T1000 (cell line): ENCODE data around the gene COL21A1.

ENCODE experiments used
- DNase-seq: peaks from one replicate; lab custom pipeline; 2025; ENCODE audit warnings: mixed read lengths; lab: John Stamatoyannopoulos, UW

Gene COL21A1

DNA sequence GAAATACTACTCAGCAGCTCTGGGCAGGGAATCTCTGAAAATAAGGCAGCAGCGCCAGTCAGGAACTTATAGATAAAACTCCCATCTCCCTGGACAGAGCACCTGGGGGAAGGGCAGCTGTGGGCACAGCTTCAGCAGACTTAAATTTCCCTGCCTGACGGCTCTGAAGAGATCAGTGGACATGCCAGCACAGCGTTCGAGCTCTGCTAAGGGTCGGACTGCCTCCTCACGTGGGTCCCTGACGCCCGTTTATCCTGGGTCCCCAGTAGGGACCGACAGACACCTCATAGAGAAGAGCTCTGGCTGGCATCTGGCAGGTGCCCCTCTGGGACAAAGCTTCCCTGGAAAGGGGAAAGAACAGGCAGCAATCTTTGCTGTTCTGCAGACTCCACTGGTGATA lies 59.0 kb downstream of the COL21A1 start:
- DNase-seq, result no peak

DNA sequence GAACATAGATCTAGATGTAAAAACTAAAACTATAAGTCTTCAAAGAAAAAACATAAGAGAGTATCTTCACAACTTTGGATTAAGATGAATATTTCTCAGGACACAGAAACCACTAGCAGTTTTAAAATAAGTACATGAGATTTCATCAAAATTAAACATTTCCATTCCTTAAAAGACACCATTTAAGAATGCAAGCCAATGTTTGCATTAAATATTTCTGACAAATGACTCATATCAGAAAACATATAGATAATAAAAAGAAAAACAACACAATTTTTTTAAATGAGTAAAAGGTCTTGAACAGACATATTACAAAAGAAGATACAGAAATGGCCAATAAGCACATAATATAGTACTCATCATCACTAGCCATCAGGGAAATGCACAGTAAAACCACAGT lies 59.7 kb downstream of the COL21A1 start:
- no peak for DNase-seq

DNA sequence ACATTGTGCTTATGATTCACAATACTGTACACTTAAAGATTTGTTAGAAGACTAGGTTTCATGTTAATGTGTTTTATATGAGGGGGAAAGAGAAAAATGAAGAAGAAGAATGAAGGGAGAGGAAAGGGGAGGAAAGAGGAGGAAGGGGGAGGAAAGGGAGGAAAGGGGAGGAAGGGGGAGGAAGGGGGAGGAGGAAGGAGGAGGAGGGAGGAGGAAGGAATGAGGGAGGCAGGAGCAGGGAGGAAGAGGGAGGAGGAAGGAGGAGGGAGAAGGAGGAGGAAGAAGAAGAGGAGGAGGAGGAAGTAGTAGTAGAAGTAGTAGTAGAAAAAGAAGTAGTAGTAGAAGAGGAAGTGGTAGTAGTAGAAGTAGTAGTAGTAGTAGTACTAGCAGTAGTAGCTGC lies 70.6 kb downstream of the COL21A1 start:
- DNase-seq, result no peak

DNA sequence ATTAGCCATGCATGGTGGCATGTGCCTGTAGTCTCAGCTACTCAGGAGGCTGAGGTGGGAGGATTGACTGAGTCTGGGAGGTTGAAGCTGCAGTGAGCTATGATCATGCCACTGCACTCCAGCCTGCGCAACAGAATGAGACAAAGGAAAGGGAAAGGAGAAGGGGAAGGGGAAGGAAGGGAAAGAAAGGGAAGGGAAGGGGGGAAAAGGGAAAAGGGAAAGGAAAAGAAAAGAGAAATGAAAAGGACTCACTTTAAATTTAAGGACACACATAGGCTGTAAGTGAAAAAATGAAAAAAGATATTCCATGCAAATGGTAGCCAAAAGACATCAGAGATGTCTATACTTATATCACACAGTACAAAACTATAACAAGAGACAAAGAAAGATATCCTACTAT lies 74.2 kb downstream of the COL21A1 start:
- DNase-seq, result no peak

DNA sequence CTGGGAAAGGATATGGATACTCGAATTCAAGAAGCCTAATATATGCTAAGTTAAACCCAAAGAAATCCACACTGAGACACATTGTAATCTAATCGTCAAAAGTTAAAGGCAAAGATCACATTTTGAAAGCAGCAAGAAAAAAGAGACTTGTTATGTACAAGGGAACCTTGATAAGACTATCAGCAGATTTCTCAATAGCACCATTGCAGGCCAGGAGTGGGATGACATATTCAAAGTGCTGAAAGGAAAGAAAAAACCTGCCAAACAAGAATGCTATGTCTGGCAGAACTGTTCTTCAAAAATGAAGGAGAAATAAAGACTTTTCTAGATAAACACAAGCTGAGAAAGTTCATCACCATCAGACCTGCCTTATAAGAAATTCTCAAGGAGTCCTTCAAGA lies 75.2 kb downstream of the COL21A1 start:
- no peak for DNase-seq

DNA sequence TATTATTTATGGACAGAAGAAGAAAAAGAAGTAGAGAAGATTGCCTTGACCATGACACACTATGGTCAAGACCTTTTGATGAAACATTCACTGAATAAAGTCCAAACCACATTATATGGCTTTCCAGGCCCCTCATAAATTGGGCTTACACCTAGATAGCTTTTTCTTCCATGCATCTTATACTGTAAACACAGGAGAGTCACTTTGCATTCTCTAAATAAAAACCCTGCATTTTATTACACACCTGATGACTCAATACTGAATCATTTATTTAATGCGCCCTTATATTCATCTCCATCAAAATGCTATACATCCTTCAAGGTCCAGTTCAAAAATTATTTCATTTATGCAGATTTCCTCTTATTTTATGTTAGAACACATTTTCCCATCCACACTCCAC lies 78.0 kb downstream of the COL21A1 start:
- DNase-seq, result no peak

DNA sequence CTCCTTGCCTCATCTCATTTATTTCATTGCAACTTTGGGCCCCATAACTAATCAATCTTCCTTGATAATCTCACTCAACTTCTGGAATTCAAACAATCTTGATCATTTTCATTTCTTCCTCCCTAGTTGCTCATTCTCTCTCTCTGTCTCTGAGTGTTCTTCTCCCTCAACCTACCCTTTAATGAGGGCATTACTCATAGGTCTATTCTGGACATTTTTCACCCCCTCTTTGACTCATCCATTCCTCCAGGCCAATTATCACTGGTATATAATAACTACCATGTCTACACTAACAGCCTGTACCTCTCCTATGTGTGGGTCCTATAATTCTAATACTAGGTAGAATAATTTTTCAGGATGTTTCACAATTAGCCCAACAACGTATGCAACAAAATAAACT lies 78.8 kb downstream of the COL21A1 start:
- no peak for DNase-seq

DNA sequence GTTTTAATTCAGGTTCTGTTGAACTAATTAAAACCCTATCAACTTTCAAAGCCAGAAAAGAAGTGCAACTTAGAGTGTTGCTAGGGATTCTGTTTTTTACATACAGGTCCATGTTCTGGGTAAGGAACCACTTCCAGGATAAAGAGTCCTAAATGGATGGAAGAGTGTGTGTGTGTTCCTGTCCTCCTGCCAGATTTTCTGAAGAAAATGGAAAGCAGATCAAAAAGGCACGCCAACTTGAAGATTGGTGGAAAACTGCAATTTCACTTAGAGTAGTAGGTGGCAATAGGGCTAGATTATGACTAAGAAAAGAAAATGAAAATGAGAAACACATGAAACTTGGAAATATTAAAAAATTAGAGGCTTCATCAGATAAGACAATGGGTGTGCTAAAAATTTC lies 85.3 kb downstream of the COL21A1 start:
- DNase-seq, result no peak

DNA sequence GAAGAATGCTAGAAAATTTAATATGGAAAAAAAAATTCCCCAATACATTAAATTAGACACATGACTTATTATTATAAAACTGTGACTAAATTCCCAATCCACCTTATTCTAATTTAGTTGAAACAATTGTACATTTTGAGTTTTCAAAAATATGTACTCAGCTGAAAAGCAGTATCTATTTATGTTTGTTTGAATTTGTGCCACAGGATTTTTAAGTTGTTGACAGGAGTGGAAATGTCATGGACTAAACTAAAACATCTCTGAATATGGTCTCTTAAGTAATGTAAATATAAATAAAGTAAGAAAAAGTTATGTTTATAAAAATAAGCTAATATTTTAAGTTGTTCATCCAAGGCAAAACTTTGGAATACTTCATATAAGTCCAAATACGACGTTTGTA lies 86.9 kb downstream of the COL21A1 start:
- no peak for DNase-seq

DNA sequence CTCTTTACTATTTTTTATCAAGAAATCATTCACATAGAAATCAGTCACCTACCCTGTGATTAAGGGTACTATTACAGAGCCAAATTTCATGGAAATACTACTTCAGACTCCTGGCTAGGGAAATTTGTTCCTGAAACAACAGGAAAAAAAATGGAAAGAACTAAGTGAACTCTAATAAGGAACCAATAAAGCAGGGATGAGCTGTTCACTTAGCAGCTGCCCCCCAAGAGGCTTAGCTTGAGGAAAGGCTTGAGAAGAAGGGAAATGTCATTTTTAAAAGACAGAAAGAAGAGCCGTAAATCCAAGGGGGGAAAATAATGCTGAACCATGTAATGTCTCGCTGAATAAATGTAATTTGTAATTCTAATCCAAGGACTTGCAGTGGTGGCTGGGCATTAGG lies 88.8 kb downstream of the COL21A1 start:
- DNase-seq, result no peak

DNA sequence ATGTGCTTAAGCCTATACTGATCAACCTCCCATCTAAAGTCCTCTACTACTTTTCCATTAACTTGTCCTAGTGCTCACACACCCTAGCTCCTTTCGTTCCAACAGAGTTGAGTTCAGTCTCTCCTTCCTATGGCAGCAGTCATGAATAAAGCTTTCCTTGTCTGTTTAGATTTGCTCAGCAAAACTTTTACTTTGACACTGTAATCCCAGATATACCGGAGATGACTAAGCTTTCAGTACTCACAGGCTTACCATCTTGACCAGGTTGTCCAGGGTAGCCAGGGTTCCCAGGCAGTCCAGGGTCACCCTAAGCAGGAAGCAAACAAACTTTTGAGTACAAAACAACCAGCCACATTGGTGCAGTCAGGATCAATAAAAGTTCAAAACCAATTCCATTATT lies 90.7 kb downstream of the COL21A1 start:
- no peak for DNase-seq

DNA sequence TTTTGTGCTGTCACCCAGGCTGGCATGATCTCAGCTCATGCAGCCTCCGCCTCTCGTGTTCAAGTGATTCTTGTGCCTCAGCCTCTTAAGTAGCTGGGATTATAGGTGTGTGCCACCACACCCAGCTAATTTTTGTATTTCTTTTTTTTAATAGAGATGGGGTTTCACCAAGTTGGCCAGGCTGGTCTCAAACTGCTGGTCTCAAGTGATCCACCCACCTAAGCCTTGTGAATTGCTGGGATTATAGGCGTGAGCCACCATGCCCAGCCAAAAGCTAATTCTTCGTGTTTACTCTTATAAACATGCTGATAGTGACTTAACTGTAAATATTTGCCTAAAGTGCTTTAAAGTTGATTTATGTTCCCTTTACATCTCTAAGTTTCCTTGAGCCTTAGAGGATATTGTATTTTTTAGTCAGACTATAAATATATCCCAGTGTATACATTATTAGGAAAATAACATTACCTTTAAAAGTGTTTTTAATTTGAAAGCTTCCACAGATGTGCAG lies 91.7 kb downstream of the COL21A1 start:
- DNase-seq, result no peak

DNA sequence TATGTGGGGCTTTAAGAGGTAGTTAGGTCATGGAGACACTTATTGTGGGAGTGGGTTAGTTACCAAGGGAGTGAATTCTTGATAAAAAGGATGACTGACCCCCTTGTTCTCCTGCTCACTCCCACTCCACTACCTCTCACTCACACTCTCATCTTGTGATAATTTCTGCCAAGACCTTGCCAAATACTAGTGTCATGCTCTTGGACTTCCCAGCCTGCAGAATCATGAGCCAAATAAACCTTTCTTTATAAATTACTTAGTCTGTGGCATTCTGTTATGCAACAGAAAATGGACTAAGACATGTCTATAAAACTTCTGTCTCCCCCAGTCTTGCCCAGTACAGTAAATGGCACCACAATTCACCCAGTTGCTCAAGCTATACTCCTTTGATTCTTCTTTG lies 93.3 kb downstream of the COL21A1 start:
- no peak for DNase-seq

DNA sequence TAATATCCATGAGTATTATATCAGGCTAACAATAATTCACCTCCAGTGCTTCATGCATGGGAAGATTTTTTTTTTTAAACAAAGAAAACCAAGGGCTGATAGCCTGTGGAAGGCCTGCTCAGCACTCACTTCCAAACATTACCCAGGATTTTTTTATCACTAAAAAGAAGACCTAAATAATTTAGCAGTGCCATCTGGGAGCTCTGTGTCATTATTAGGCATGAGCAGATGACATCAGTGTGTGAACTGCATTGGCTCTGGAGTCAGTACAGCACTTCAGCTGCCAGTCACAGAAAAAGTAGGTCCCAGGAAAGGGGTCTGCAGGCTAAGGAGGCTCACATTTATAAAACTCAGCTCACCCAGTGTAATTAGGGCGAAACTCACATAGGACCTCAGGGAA lies 94.8 kb downstream of the COL21A1 start:
- DNase-seq, result no peak

DNA sequence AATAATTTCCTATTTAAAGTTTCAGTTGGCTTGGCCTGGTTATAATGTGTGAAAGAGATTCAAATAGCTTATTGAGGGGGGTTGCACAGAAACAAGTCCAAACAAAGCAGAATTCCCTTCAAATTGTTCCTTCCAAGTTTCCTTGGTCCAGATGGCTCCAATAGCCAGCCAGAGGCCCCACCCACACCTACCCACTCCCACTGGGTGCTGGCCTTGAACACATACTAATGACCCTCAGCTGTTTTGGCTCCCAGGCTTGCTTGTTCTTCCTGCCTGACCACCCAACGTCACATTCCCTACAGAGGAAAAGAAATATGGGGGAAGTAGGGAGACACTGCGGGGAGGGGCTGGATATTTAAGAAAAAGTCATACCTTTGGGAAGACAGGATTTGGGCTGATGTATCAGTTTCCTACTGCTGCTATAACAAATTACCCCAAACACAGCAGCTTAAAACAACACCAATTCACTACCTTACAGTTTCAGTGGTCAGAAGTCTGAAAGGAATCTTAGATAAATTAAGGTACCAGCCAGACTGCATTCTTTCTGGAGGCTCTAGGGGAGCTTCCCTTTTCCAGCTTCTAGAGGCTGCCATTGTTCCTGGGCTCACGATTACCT lies 95.7 kb downstream of the COL21A1 start:
- DNase-seq, result no peak

DNA sequence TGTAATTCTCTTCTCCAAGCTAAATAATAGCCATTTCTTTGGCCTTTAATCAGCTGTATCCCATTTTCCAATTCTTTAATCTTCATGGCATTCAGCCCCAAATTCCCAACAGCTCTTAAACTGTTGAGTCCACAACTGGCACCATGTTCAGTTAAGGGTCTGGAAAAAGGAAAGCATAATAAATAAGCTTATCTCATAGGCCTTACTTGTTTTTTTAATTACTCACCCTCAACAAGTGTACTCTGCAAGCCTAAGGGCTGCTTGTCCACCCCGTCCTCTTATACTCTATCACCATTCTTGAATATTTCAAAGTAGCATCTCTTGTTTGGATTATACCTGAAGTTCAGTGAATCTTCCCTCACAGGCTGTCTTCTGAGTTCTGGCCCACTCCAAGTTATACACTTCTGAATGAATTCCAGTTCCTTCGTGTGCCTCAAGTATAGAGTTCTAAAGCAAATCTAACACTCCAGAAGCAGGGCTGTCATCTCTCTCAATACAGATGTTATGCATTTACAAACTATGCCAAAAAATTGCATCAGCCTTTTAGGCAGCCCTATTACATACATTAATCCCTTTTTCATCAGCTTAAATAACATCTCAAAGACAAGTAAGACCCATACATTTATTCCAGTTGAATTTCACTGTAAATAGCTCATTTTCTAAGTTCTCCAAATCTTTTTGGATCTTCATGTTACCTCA lies 98.7 kb downstream of the COL21A1 start:
- no peak for DNase-seq

DNA sequence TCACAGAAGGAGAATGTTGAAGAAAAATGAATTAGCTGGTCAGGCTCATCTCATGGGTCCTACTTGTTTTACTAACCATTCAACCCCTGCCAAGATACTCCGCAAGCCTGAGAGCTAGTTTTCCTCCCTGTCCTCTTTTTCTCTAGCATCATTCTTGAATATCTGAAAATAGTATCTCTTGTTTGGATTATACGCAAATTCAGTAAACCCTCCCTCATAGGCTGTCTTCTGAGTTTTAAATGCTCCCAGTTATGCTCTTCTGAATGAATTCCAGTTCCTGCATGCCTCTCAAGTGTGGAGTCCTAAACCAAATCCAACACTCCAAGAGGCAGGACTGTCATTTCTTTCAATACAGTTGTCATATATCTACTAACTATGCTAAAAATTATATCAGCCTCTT lies 99.6 kb downstream of the COL21A1 start:
- no peak for DNase-seq

DNA sequence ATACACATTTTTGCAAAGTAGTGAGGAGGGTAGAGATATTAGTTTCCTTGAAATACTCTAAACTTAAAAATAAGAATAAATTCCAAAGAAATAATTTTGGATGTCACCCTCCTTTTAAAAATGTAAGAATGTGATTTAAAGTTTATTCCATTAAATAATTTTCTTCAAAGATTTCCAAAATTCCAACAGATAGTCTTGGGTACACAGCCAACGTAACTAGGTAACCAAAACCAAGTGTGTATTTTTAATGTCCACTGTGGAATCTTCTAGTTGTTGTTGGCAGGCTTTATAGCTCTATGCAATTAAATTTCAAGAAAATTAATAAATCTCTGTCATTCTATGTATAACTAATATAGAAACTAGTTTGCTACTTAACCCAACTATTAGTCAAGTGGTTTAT lies 101.3 kb downstream of the COL21A1 start:
- no peak for DNase-seq

DNA sequence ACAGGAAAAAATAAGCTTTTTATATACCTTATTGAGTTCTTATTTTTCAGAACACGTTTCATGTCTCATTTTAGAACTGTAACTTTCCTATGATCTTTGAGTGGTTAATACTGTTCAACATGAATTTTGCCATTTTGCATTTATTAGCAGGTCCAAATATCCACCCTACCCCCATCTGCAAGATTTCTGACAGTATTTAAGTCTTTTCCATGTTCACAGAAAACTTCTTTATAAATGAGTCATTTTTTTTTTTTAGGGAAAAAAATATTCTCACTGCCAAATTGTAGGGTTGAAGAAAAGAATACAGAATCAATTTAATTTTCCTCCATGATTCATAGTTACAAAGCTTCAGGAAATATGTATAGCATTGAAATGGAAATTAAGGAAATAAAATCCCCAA lies 101.8 kb downstream of the COL21A1 start:
- DNase-seq, result no peak

DNA sequence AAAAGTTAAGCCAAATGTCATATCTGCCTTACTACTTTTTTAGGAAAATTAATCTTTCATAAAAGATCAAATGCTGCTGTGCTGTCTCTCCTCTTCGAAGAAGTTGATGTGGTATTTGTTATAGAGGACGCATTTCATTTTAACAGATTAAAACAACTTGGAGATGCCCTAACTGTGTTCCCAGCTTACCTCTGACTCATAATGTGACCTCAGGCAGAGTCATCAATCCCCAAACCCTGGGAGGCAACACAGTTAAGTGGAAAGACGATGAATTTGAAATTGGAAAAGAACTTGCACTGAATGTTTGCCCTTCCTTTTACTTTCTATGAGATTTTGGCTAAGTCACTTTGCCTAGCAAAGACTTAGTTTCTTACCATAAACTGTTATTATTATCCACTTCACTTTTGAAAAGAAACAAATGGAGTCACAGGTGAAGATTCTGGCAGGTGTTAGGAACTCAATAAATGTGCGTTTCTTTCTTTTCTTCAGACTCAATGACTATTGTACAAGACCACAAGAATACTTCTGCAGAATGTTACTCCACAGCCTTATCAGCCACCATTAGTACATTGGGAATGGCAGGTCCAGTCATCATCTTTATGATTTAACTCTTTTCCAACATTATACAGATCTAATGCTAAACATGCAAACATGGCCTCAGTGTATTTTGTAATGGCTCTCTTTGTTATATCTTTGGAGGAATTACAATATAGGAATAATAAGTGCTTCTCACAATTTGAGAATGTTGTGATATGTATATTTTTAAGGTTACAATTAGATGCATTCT lies 102.6 kb downstream of the COL21A1 start:
- peak; percentile 61 for DNase-seq

DNA sequence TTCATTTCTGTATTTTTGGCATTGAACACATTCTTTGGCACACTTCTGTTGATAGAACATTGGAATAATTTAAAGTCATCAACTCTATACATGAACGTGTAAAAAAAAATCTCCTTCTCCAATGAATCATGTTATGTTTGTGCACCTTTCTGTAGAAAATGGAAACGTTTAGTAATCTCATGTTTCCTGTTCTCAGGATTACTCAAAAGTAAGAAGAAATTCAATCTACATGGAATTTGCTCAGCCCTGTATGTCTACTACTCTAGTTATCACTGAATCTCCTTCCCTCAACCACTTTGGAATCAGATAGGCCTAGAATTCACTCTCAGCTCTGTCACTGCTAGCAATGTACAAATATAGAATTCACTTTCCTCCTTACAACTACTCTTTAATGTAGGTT lies 103.6 kb downstream of the COL21A1 start:
- DNase-seq, result no peak

DNA sequence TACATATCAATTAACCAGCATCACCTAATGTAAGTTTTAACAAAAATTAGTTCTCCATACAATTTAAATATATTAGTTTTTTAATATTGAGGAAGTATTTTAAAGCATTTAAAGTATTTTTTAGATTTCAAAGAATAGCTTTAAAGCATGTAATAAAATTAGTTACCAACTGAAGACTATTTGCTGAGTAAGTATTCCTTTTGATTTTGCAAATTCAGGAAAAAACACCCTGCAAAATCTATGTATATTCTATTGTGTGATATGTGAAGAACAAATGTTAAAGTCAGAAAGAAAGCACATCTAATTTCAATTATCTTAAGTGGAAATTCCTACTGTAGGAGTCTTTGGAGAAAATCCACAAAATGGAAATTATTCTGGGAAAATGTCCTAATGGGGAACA lies 107.3 kb downstream of the COL21A1 start:
- no peak for DNase-seq

DNA sequence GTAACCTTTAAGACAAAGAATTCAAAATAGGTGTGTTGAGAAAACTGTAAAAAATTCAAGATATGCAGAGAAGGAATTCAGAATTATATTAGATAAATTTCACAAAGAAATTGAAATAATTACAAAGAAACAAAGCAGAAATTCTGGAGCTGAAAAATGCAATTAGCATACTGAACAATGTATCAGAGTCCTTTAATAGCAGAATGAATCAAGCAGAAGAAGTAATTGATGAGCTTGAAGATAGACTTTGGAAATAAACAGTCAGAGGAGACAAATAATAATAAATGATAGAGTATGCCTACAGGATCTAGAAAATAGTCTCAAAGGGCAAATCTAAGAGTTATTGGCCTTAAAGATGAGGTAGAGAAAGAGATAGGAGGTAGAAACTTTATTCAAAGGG lies 131.7 kb downstream of the COL21A1 start:
- DNase-seq, result no peak
